Skeletal muscle cell (primary cell): Measurements from ENCODE around the gene PTGES3.
A peak's percentile ranks its signal among the peaks of the same experiment; 100 is the strongest.

Source experiments
- DNase-seq: peaks from one replicate; pipeline ENCODE4 v3.0.0-alpha.2; 2010; ENCODE audit warnings: low read depth
- H3K4me3 ChIP-seq: 2 replicates; pipeline ENCODE4 v1.5.1; 2011; ENCODE audit warnings: low read depth, mild to moderate bottlenecking, control low read depth, low read length, moderate library complexity

PTGES3 gene

GRCh38 chr12:56632701-56633467 lies 55.2 kb downstream of the PTGES3 start:
- DNase-seq: no peak
- H3K4me3 ChIP-seq: peak overlapping the region; percentile 21

- peak overlapping the region; percentile 21 for H3K4me3 ChIP-seq
- DNase-seq: peak; percentile 6
Observed at GRCh38 chr12:56631790-56632700, 56.0 kb downstream of the PTGES3 start.

GRCh38 chr12:56630180-56630632 lies 57.9 kb downstream of the PTGES3 start, which contains the start of gene BAZ2A:
TSS of gene BAZ2A (minus strand) at chr12:56630326. CDS start at chr12:56617530, 12,796 bp downstream.
- peak within 1 kb of the TSS; percentile 98 for H3K4me3 ChIP-seq
- peak; percentile 36 for DNase-seq

DNA sequence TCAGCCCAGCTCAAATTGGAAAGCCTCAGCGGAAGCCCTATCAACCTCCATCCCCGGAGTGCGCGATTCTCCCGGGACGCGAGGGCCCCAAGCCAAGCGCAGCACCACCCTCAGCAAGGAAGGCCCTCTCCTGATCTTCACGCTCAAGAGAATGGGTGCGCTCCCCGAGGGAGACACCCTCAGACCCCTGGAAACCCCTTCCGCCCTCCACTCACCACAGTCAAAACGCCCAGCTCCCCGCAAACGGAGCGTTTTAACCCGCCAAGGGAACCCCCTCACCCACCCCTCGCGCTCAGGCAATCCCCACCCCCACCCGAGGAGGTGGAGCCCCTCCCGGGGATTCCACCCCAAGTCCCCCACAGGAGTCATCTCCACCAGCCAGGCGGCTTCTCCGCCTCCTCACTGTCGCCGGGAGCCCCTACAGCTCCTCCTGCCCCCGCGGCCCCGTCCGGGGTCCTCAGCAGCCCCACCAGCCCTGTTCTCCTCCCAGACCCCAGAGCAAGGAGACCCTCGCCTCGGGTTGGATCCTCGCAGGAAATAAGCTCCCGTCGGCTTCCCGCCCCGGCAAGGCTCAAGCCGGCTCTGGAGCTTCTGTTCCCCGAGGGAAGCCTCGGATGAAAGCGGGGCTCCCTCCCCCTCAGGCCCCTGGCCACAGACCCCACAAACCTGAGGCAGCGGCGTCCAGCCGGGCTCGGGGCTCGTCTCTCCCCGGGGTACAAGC lies 58.5 kb downstream of the PTGES3 start:
- no peak for DNase-seq
- peak overlapping the region; percentile 98 for H3K4me3 ChIP-seq

- peak overlapping the region; percentile 98 for H3K4me3 ChIP-seq
- peak; percentile 23 for DNase-seq
Observed at GRCh38 chr12:56628671-56629458, 59.2 kb downstream of the PTGES3 start.

DNA sequence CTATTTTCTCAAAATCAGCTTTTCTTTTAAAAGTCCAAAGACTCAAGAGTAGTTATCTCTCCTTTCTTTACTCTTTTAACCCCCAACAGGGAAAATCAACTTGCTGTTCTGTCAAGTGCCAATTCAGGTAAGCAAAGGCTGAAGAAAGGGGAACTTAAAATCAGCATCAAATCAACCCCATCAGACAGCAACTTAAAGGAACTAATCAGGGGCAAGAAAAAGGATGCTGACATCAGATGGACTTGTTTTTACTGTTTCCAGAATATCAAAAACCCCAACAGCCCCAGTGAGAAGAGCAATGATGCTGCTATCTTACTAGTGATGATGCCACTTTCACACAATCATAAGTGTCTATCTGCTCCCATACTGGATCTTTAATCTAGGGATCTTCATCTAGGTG lies 61.4 kb downstream of the PTGES3 start:
- no peak for DNase-seq
- no peak overlapping the region for H3K4me3 ChIP-seq

DNA sequence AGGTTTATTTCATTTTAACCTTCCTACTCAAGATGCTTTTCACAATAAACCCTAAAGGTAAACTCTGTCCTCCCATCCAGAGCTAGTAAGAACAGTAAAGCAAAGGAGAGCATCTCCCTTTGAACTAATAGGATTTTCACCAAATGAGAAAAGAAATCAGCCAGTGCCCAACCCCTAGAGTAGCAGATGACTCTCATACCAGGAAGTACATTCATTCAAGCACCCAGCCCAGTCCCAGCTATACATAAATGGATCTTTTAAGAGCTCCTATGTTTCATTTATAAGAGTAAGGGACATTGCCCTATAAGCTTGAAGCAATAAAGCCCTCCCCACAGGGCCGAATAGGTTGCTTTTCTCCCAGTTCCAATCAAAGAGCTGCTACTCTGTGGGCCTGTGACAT lies 65.5 kb downstream of the PTGES3 start:
- no peak overlapping the region for H3K4me3 ChIP-seq

GRCh38 chr12:56616925-56617324 lies 71.2 kb downstream of the PTGES3 start:
- H3K4me3 ChIP-seq: no peak overlapping the region
- no peak for DNase-seq

More for the DNA sequence above, 65.5 kb downstream of the PTGES3 start:
- no peak for DNase-seq

DNA sequence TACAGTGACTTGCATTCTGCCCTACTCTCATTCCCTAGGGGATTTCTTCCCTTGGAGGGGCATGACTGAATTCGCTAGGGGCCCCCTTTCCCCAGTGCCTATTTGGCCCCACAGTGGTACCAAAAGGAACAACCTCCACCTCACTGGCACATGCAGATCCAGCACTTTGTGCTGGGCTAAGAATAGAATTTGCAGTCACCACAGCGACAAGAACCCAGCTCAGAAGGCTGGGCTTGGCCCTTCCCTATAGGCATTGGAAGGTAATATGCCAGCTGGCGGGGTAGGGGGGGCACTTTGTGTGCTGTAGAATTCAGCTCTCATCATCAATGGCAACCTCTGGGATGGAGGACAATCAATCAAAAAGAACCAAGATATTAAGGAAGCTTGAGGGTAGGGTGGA lies 71.8 kb downstream of the PTGES3 start:
- H3K4me3 ChIP-seq: no peak overlapping the region
- DNase-seq: no peak

DNA sequence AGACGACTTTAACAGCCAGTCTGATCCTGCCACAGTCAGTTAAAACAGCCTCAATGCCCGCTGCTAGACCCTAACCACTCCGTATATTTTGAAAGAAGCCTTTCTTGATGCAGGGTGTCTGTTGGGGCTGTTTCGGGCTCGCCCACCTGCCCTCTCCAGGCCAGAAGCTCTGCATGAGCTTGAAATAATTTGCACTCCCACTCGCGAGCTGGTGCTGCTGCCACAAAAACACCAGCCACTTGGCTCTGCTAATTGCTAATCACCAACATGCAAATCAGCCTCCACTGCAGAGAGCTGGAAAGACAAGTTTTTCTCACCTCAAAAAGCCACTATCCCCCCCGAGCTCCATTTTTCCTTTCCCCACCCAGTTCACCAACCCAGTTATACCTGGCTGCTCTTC lies 73.5 kb downstream of the PTGES3 start:
- DNase-seq: no peak
- H3K4me3 ChIP-seq: no peak overlapping the region
